GM21447 (cell line): ENCODE data around the gene VAT1.
A peak's percentile ranks its signal among the peaks of the same experiment; 100 is the strongest.
"Not testable (repeated sequence)": the region's sequence is repeated elsewhere in the genome, so short reads cannot be mapped to it uniquely, and the experiment has no call there.

Source experiments
- ATAC-seq: cut with Tn5 transposase; IDR thresholded peaks from one replicate; pipeline ENCODE4 v1.9.1; 2021; ENCODE audit not compliant: unreplicated experiment

Gene VAT1

DNA sequence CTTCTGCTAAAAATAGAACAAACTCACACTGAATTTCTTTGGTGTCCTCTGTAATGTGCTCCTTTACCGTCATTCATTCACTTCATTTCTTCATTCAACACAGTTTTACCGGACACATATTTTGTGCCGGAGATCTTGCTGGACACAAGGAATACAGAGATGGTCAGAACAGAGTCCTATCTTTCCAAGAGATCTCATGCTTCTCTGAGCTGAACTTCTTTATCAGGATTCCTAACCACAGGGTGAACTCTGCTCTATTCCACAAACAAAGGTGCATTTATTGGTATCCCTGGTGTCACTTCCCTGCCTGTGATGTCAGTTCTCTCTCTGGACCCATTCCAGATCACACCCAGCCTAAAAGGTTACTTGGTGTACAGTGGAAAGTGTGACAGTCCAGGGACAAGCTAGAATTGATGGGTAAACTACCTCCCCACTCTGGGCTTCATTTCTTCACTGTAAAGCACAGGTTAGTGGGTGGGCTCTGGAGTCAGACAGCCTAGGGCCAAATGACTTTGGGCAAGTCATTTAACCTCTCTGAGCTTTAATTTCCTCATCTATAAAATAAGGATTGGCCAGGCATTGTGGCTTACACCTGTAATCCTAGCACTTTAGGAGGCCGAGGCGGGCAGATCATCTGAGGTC is 11.4 kb downstream of the VAT1 start:
- no peak for ATAC-seq

DNA sequence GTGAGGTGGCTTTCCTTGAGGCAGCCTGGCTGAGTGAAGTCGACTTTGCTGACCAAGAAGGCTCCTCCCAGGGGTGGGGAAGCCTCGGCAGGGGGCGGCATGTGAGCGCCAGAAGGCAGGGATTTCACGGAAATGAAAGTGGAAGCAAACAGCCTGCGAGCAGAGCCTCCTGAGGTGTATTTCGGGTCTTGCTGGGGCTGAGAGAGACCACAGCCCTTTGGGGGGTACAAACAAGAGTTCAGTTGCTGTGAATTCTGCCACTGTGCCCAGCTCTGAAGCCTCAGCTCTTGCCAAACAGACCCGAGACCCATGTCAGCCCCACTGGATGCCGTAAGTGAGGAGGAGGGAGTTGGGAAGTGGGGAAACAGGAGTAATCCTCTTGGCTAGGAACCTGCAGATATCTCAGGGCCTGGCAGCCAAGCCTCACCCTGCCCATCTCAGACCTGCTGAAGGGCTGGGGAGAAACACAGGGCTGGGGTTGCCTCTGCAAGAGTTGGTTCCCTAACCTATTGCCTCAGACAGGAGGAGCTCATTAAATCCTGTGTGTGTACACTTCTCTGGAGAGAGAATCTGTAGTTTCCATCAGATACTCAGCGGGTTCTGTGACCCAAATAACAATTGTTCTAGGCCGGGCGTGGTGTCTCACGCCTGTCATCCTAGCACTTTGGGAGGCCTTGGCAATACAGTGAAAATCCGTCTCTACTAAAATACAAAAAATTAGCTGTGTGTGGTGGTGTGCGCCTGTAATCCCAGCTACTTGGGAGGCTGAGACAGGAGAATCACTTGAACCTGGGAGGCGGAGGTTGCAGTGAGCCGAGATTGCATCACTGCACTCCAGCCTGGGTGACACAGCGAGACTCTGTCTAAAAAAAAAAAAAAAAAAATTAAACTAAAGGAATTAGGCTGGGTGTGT is 15.3 kb downstream of the VAT1 start, which contains the start of gene IFI35:
Gene IFI35 (plus strand): TSS at position 146 of the 913 bp plus-strand sequence. CDS start 164 bp downstream, at position 310.
- ATAC-seq, result peak; percentile 90

DNA sequence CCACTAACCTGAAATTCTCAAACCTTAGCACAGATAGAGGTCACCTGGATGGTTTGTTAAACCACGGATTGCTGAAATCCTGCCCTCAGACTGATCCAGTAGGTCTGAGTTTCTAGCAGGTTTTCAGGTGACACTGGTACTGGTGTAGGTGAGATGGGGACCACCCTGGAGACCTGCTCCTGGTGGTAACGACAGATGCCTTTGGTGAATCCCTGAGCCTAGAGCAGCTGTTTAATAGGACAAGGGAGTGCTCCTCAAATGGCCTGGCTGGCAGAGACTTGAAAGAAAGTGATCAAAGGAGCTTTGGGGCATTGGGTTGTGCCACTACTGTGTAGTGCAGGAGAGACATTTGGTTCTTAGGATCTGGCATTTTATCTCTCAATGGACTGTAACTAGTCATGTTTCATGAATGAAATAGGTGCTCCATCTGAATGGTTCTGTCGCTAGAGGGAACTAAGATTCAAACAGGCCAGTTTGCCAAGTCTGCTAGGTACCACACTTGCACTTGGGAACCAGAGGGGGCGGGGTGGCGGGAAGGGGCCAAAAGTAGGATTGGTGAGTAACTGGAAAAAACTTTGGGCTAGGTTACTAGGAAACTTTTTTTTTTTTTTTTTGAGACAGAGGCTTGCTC is 18.5 kb downstream of the VAT1 start:
- ATAC-seq, result no peak

DNA sequence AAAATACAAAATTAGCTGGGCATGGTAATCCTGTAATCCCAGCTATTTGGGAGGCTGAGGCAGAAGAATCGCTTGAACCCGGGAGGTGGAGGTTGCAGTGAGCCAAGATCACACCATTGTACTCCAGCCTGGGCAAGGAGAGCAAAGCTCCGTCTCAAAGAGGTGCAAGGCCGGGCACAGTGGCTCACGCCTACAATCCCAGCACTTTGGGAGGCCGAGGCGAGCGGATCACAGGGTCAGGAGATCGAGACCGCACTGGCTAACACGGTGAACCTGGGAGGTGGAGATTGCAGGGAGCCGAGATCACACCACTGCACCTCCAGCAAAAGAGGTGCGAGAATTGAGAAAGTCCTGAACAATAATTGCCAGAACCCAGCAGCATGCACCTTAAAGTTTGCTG is 21.3 kb downstream of the VAT1 start:
- not testable (repeated sequence) for ATAC-seq

DNA sequence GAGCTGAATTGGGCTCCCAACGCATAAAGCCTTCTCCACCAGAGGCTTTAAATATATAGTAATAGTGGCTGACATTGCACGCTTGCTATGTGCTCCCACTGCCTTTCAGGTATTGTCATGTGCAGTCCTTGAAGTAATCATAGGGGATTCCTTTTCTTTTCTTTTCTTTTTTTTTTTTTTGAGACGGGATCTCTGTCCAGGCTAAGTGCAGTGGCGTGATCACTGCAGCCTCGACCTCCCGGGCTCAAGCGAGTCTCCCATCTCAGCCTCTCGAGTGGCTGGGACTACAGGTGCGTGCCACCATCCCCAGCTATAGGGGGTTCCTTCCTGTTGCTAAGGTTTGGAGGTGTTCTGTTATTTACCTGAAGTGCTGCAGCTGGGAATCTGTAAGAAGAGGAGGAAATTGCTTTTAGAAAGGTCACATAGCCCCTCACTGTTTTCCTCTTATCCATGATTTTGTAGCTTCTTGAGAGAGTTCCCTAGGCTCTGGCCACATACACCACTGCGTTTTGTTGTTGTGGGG is 23.1 kb downstream of the VAT1 start:
- no peak for ATAC-seq

DNA sequence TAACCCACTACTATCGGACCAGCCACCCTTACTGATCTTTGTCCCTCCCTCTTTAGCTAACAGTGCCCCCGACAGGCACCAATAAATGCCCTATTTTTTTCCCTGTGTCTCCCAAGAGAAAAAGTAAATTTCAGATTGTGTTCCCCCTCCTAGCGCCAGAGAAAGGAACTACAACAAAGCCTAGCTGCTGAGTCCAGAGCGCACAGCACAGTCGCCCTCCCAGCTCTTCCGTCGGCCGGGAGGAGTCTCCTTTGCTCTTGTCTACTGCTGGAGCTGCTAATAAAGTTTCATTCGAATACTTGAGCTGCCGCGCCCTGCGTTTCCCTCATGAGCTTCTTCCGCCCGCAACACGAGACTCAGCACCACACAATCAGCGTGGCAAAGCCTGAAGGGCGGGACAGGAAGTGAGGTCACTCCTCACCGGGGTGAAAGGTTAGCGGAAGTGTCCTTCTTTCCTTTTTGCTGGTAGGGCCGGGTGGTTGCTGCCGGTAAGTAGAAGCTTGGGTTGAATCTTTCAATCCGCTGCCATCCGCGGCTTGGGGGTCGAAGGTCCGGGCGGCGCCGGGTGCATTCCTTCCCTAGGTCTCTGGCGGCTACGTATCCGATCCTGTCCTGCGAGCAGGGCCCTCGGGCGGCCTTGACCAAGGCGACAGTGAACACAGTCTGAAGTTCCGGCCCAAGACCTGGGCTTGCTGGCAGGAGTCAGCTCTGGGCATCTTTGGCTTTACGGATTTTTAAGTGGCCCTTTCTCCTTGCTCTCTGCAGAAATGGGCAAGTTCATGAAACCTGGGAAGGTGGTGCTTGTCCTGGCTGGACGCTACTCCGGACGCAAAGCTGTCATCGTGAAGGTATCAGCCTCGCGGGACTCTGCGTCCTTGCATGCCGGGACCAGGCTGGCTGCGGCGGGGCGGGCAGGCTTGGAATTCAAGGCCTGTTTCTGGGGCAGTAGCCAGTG is 23.9 kb downstream of the VAT1 start, which contains the start of gene RPL27:
Gene RPL27 (plus strand): TSS at position 436 of the 955 bp plus-strand sequence. CDS start 332 bp downstream, at position 768.
- ATAC-seq, result peak; percentile 88

DNA sequence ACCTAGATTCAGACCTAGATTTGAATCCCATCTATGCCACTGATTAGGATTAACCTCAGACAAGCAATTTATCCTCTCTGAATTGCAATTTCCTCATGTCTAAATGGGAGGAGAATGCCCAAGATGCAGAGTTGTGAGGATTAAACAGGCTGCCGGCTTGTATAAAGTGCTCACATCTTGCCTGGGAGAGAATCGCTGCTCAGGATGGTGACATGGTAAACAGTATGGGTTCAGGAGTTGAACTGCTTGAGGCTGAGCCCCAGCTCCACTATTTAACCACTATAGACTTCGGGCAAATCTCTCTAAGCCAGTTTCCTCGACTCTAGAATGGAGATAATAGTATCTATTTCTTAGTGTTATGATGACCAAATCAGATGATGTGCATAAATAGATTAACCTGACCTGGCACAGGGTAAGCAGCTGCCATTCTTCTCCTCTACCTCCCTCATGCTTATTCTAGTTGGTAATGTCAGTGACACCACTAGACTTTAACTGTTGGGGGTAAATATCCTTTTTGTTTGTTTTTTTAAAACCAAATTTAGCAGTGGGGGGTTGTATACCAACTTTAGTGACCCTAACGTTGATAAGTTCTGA is 24.7 kb downstream of the VAT1 start:
- ATAC-seq, result no peak

DNA sequence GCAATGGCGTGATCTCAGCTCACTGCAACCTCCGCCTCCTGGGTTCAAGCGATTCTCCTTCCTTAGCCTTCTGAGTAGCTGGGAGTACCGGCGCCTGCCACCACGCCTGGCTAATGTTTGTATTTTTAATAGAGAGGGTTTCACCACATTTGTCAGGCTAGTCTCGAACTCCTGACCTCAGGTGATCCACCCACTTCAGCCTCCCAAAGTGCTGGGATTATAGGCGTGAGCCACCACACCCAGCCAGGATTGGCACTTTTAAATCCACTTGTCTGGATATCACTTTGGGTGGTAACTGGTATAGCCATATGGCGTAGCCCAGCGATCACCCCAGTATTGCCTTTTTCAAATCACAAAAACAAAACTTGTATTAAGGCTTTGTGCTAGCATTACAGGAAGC is 28.3 kb downstream of the VAT1 start:
- not testable (repeated sequence) for ATAC-seq

DNA sequence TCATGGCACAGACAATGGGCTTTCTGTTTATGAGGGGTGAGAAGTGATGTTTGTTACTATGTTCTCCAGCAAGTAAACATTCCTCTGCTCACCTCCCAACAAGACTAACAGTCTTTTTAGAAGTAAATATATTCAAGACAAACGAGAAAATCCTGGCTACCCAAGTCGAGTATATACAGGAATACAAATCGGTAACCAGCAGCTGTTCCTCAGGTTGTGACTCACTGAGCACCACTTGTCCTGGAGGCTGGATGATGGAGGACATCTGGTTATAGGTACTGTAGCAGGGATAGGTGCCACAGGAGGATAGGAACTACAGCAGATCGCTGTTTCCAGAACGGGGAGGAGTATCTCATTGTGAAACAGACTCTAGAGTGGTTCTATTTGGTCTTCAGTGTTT is 29.3 kb downstream of the VAT1 start:
- no peak for ATAC-seq

DNA sequence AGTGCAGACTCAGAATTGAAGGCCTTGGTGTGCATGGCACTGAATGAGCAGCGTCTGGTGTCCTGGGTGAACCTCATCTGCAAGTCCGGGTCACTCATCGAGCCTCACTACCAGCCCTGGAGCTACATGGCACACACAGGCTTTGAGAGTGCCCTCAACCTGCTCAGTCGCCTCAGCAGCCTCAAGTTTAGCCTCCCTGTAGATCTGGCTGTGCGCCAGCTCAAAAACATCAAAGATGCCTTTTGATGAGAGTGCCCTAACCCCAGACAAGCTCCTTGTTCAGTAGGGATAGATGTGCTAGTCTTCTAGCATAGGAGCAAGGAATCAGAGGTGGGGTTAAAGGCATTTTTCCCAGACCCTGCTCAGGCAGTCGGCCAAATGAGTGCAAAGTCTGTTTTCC is 30.7 kb downstream of the VAT1 start:
- no peak for ATAC-seq

DNA sequence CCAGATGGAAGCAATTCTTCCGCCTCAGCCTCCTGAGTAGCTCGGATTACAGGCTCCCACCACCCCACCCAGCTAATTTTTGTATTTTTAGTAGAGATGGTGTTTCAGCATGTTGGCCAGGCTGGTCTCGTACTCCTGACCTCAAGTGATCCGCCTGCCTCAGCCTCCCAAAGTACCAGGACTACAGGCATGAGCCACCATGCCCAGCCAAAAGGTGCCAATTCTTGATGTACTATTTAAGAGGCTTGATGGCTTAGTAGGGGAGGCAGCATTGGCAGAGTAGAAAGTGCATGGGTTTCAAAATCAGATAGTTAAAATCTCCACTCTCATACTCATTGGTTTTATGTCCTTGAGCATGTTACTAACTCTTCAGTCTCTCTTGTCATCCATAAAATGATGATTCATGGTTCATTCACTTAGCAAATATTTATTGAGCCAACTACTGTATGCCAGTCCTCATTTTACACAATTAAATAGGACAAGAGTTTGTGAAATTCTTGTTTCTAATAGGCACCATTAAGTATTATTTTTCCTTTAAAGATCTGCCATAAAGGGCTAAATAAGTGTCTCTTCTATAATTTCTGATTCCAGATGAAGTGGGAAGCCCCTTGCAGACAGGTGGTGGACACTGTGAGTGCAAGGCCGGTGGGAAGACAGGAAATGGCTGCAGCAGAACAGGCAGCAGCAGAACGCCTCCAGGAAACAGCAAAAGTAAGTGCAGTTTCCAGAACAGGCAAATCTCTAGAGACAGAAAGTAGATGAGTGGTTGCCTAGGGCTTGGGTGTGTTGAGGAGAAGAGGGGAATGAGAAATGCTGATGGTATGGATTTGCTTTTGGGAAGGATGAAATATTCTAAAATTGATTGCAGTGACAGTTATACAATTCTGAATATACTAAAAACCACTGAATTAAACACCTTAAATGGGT is 32.2 kb downstream of the VAT1 start:
- no peak for ATAC-seq

DNA sequence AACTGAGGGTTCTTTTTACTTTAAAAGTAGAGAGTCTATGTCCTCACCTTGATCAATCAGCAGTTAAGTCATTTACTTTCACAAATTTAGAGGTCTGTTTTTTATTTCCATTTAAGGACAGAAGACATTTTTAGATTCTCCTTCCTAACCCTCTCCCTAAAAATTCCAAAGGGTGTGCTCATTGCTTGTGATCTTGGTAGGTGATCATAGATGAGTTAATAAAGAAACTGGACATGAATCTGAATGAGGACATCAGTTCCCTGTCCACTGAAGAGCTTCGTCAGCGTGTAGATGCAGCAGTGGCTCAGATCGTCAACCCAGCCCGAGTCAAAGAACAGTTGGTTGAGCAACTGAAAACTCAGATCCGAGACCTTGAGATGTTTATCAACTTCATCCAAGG is 33.0 kb downstream of the VAT1 start:
- ATAC-seq, result no peak

DNA sequence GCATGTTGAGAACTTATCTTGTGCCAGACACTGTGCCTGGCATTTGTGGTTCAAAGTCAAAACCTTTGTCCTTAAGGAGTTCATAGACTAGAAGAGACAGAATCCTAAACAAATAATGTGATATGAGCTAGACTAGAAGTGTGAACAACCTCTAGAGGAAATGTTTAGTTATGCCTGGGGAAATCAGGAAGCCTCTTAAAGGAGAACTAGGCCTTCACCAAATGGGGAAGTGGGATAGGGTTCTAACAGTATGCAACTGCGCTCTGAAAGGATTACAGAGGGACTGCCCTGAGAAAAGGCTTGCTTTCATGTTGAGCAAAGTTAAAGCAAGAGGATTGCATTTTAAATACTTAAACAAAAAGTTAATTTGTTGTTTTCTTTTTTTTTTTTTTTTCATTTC is 37.0 kb downstream of the VAT1 start:
- ATAC-seq, result peak; percentile 55

DNA sequence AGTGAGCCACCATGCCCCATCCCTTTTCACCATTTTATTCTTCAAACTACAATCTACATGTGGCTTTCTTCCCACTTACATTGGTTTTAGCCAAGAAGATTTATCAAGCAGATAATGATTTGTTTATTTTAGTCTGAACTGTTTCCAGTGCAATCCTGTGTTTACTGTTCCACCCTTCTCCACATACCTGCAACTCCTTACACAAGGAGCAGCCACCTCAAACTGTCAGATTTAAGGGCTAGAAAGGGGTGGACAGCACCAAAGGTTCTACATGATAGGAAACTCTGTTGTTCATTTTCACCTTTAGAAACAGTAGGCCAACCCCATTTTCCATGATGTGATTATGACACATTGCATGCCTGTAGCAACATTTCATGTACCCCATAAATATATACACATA is 39.9 kb downstream of the VAT1 start:
- ATAC-seq, result no peak

DNA sequence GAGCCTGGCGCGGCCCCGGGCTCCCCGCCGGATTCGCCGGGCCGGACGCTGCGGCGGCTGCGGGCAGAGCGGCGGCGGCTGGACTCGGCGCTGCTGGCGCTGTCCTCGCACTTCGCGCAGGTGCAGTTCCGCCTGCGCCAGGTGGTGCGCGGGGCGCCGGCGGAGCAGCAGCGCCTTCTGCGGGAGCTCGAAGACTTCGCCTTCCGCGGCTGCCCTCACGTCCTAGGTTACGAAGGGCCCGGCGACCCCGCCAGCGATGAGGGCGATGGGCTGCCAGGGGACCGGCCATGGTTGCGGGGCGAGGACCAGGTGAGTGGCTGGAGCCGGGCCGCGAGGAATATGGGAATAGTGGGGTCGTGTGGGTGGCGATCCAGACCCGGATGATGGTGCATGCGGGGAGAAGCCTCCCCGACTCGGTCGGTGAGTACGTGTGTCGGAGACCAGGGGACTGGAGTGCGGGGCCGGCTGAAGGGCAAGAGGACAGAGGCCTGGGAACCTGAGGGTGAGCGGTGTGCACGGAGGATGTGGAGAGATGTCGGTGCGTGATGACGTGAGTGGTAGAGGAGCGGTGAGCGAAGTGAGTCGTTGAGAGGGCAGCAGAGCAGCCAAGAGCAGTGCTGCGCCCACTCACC is 41.3 kb downstream of the VAT1 start:
- peak; percentile 36 for ATAC-seq

DNA sequence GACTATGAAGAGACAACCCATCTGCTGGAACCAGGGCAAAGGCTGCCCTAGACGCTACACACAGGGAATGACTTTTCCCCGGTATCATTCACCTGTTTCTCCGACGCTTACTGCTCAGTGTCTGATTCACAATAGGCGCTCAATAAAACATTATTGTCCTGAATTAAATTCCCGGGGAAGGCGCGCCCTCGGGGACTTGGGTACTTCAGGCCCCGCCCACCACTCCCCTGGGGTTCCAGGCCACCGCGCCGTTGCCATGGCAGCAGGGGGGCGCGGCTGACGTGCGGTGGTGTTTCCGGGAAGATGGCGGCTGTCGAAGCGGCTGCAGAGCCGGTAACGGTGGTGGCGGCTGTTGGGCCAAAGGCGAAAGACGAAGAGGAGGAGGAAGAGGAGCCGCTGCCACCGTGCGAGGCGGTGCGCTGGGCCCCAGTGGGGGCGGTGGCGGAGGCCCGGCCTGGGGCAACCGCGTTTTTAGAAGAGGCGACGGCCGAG is 41.9 kb downstream of the VAT1 start, which contains the start of gene RUNDC1:
Gene RUNDC1 (plus strand): TSS at position 292 of the 492 bp plus-strand sequence. CDS start 12 bp downstream, at position 304.
- peak; percentile 57 for ATAC-seq

DNA sequence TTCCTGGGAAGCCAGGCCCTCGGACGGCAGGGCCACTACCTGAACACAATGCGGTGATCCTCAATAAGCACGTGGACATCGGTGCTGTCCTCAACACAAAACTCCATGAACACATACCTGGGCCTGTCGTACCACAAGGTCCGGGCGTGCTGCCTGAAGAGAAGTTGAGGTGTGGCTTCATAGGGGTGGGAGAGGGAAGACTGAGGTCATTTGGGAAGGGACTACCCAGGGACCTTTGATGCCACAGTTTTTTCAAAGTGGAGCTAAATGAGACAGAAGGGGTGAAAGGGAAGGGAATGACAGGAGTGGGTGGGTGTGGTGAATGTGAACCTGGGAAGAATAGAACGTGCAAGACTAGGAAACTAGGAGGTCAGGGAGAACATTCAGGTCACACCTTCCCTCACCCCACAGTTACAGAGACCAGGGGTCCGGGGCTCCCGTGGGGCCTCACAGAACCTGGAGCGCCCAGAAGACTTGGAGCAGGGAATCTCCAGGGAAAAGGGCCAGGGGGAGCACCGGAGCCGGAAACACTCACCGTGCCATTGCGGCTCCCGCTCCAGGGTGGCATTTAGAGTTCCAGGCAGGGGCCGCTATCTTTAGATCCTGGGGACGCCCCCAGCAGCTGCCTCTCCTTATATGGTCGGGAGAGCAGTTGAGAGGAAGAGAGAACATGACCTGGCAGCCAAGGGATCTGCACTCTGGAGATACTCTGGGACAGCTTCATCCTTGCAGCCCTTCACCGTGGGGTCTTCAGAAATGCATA is 42.5 kb downstream of the VAT1 start, which contains the start of gene PTGES3L:
Gene PTGES3L (minus strand): TSS at position 570 of the 763 bp plus-strand sequence. CDS start 27 bp downstream, at position 543.
- peak; percentile 40 for ATAC-seq
